ENCODE measurements around the gene POLDIP3.

GRCh38 chr22:42655693-42656092, 41.0 kb upstream of the POLDIP3 start:
- TF ChIP-seq TCF7L2 (IDR thresholded peaks at IDR 0.05; ENCODE audit: borderline replicate concordance, extremely low read depth, insufficient read depth, insufficient read length), result no peak
- TF ChIP-seq, protein P1, sequence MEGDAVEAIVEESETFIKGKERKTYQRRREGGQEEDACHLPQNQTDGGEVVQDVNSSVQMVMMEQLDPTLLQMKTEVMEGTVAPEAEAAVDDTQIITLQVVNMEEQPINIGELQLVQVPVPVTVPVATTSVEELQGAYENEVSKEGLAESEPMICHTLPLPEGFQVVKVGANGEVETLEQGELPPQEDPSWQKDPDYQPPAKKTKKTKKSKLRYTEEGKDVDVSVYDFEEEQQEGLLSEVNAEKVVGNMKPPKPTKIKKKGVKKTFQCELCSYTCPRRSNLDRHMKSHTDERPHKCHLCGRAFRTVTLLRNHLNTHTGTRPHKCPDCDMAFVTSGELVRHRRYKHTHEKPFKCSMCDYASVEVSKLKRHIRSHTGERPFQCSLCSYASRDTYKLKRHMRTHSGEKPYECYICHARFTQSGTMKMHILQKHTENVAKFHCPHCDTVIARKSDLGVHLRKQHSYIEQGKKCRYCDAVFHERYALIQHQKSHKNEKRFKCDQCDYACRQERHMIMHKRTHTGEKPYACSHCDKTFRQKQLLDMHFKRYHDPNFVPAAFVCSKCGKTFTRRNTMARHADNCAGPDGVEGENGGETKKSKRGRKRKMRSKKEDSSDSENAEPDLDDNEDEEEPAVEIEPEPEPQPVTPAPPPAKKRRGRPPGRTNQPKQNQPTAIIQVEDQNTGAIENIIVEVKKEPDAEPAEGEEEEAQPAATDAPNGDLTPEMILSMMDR (IDR thresholded peaks at IDR 0.05 in 2 of 3, conservative IDR thresholded peaks at IDR 0.05 in 1 of 3; ENCODE audit: borderline replicate concordance in 1 of 3, insufficient read depth in 1 of 3, low read depth in 2 of 3, low read length in 2 of 3), result no peak
- no peak for TF ChIP-seq ATF3 (IDR thresholded peaks at IDR 0.05)
- no peak for TF ChIP-seq EZH2phosphoT487 (IDR thresholded peaks at IDR 0.05; ENCODE audit: borderline replicate concordance)
- no peak for TF ChIP-seq YY1 (IDR thresholded peaks at IDR 0.05; ENCODE audit: extremely low read depth, insufficient replicate concordance, low read depth, low read length)
- no peak for TF ChIP-seq CEBPB (IDR thresholded peaks at IDR 0.05; ENCODE audit: low read depth)
- TF ChIP-seq SRF (IDR thresholded peaks at IDR 0.05; ENCODE audit: low read depth), result no peak
- TF ChIP-seq FOSL1 (IDR thresholded peaks at IDR 0.05; ENCODE audit: low read depth), result no peak
- no peak for TF ChIP-seq JUND (IDR thresholded peaks at IDR 0.05)
- TF ChIP-seq ZNF274 (IDR thresholded peaks at IDR 0.05; ENCODE audit: low read depth, low read length), result no peak
- no peak for TF ChIP-seq REST (IDR thresholded peaks at IDR 0.05; ENCODE audit: low read depth)
- TF ChIP-seq RAD21 (IDR thresholded peaks at IDR 0.05; ENCODE audit: low read depth), result no peak
